Measurements from ENCODE around the gene ITM2A.

DNA sequence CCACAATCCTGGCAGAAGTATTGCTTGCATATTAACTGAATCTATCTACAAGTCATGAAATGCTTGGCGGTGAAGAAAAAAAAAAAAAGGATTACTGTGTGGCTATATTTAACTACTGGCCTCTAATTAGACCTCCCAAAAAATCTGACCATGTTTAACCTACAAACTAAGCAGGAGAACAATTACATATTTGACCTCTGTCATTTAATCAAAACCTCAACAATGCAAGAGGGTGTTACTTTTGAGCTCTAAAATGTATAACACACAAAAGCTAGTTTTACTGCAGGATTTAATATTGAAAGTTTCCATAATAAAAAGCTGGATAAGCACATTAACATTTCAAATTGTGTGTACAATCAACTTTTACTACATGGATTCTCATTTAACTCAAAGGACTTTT lies 1.5 kb downstream of the ITM2A start:
- no peak for TF ChIP-seq POLR2A (IDR thresholded peaks at IDR 0.05; ENCODE audit: low read length)
- TF ChIP-seq HOXA7 (CRISPR knock-in tag; IDR thresholded peaks at IDR 0.05), result no peak
- TF ChIP-seq, protein P1, sequence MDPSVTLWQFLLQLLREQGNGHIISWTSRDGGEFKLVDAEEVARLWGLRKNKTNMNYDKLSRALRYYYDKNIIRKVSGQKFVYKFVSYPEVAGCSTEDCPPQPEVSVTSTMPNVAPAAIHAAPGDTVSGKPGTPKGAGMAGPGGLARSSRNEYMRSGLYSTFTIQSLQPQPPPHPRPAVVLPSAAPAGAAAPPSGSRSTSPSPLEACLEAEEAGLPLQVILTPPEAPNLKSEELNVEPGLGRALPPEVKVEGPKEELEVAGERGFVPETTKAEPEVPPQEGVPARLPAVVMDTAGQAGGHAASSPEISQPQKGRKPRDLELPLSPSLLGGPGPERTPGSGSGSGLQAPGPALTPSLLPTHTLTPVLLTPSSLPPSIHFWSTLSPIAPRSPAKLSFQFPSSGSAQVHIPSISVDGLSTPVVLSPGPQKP (IDR thresholded peaks at IDR 0.05; ENCODE audit: low read depth, low read length), result no peak
- no peak for TF ChIP-seq EP300 (IDR thresholded peaks at IDR 0.05)
- no peak for TF ChIP-seq RCOR1 (IDR thresholded peaks at IDR 0.05; ENCODE audit: low read depth, low read length)
- TF ChIP-seq, protein P2, sequence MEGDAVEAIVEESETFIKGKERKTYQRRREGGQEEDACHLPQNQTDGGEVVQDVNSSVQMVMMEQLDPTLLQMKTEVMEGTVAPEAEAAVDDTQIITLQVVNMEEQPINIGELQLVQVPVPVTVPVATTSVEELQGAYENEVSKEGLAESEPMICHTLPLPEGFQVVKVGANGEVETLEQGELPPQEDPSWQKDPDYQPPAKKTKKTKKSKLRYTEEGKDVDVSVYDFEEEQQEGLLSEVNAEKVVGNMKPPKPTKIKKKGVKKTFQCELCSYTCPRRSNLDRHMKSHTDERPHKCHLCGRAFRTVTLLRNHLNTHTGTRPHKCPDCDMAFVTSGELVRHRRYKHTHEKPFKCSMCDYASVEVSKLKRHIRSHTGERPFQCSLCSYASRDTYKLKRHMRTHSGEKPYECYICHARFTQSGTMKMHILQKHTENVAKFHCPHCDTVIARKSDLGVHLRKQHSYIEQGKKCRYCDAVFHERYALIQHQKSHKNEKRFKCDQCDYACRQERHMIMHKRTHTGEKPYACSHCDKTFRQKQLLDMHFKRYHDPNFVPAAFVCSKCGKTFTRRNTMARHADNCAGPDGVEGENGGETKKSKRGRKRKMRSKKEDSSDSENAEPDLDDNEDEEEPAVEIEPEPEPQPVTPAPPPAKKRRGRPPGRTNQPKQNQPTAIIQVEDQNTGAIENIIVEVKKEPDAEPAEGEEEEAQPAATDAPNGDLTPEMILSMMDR (IDR thresholded peaks at IDR 0.05), result no peak
- no peak for TF ChIP-seq ESRRA (IDR thresholded peaks at IDR 0.05; ENCODE audit: borderline replicate concordance, low read length)
- no peak for TF ChIP-seq HDAC2 (IDR thresholded peaks at IDR 0.05)
- TF ChIP-seq MAZ (IDR thresholded peaks at IDR 0.05; ENCODE audit: borderline replicate concordance, low read depth, low read length), result no peak
- no peak for TF ChIP-seq SREBF2 (IDR thresholded peaks at IDR 0.05)
- no peak for TF ChIP-seq RNF2 (IDR thresholded peaks at IDR 0.05; ENCODE audit: borderline replicate concordance, low read depth)

Measured in A549 (cell line).